ENCODE measurements around the gene PKNOX2.

DNA sequence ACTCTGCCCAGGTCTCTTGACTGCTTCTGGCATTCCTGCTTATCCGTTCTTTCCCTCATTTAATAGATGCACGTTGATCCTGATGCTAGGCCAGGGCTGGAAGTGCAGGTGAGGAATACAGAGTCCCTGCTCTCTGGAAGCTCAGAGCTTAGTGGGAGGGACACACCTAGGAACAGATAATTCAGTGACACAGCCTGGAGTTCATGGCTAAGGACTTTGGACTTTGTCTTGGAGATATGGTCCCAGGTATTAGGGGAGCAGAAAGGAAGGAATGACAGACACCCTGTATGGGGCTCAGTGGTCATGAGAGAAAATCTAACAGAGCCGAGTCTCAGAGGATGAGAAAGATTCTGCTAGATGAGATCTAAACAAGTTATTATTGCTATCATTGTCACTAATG lies 160.6 kb downstream of the PKNOX2 start:
- no peak for TF ChIP-seq MAFK (IDR thresholded peaks at IDR 0.05; ENCODE audit: low read depth, low read length)
- TF ChIP-seq CEBPB (IDR thresholded peaks at IDR 0.05; ENCODE audit: low read depth, low read length) = no peak
- TF ChIP-seq CTCF (conservative IDR thresholded peaks at IDR 0.05; ENCODE audit: low read depth, low read length) = no peak
- TF ChIP-seq POLR2A (IDR thresholded peaks at IDR 0.05; ENCODE audit: low read depth, low read length) = no peak
- no peak for TF ChIP-seq MAZ (IDR thresholded peaks at IDR 0.05; ENCODE audit: borderline replicate concordance, low read depth, low read length)
- no peak for TF ChIP-seq MXI1 (IDR thresholded peaks at IDR 0.05; ENCODE audit: borderline replicate concordance, low read depth, low read length)
- no peak for TF ChIP-seq SMC3 (IDR thresholded peaks at IDR 0.05; ENCODE audit: low read depth, low read length)
- no peak for TF ChIP-seq RAD21 (IDR thresholded peaks at IDR 0.05; ENCODE audit: low read length)
- TF ChIP-seq BHLHE40 (IDR thresholded peaks at IDR 0.05; ENCODE audit: low read depth, low read length) = no peak
- no peak for TF ChIP-seq FOS (IDR thresholded peaks at IDR 0.05; ENCODE audit: low read depth, low read length)
- TF ChIP-seq, protein P1, sequence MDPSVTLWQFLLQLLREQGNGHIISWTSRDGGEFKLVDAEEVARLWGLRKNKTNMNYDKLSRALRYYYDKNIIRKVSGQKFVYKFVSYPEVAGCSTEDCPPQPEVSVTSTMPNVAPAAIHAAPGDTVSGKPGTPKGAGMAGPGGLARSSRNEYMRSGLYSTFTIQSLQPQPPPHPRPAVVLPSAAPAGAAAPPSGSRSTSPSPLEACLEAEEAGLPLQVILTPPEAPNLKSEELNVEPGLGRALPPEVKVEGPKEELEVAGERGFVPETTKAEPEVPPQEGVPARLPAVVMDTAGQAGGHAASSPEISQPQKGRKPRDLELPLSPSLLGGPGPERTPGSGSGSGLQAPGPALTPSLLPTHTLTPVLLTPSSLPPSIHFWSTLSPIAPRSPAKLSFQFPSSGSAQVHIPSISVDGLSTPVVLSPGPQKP (IDR thresholded peaks at IDR 0.05; ENCODE audit: borderline replicate concordance, low read depth, low read length) = no peak
- no peak for TF ChIP-seq CHD1 (IDR thresholded peaks at IDR 0.05; ENCODE audit: low read depth, low read length)
- TF ChIP-seq USF2 (IDR thresholded peaks at IDR 0.05; ENCODE audit: low read depth, low read length) = no peak

All from IMR-90 (cell line).